Right renal pelvis (tissue), 4 donors: ENCODE measurements around the gene LRRN2. TPM values are rescaled to one million over a fixed set of nuclear protein-coding genes. Genes with fewer than 3 reads are reported as not detected.
A peak's percentile ranks its signal among the peaks of the same experiment; 100 is the strongest.

Experiments used
- DNase-seq, 4 donors: peaks; one replicate each; pipeline ENCODE4 v3.0.0-alpha.2; 2013; ENCODE audit warnings: low read depth in 4 of 4, low spot score in 3 of 4, missing footprints in 1 of 4
- polyA plus RNA-seq, 4 donors: library from polyadenylated mRNA; unstranded; fragments of 120-200 nt; gene quantifications; one replicate each; pipeline ENCODE4 v1.2.1, GENCODE V29; 2013; ENCODE audit not compliant: insufficient read length in 4 of 4

Gene LRRN2
- polyA plus RNA-seq, 4 donors = 12.1 to 15.7 (median 13.3) TPM

DNA sequence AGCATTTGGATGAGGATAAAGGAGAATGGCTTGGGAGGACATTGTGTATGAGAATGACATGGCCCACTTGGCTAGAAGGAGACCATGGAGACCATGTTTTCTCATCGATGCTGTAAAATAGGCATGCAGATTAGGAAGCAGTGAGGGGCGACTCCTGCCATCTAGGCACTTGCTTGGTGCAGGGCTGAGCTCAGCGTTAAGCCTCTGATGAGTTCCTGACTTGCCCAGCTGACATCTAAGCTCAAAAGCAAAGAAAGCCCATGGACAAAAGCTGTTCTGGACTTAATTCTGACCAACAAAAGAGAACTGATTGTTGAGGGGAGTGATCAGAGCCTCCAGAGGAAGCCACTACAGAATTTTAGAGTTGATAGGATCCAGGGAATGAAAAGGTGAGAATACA, 74.5 kb downstream of the LRRN2 start:
- no peak for DNase-seq

DNA sequence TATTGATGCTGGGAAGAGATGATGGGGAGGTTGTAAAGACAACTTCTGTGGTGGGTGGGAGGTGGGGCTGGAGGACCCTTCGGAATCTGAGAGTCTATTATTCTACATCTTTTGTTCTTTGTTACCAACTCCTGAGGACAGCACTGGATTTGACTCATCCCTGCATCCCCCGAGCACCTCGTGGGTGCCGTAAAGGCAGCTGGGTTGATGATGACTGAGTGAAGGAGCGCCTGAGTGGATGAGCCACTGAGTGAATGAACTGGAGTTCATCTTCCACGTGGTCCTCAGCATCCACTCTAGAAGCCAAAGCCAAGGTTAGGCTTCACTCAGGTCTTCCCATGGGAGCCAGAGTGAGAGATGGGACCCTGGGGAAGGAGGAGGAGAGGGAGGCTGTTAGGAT, 77.6 kb downstream of the LRRN2 start:
- no peak for DNase-seq

DNA sequence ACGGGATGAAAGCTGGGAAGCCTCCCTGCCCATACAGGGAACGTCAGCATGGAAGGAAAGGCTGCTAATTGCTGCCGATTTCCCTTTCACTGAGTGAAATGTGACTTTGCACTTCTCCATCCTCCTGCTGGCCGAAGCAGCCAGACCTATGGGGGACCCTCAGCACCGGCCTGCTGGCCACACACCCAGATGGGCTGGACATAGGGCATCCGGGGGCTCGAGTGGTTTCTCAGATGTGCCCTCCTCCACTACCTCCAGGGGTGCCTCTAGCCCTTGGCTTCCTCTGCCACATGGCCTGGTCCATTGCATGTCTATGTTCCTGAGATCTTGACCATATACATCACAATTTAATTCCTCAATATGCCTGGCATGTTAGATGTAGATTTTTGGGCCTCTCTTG, 79.7 kb downstream of the LRRN2 start:
- DNase-seq = no peak

DNA sequence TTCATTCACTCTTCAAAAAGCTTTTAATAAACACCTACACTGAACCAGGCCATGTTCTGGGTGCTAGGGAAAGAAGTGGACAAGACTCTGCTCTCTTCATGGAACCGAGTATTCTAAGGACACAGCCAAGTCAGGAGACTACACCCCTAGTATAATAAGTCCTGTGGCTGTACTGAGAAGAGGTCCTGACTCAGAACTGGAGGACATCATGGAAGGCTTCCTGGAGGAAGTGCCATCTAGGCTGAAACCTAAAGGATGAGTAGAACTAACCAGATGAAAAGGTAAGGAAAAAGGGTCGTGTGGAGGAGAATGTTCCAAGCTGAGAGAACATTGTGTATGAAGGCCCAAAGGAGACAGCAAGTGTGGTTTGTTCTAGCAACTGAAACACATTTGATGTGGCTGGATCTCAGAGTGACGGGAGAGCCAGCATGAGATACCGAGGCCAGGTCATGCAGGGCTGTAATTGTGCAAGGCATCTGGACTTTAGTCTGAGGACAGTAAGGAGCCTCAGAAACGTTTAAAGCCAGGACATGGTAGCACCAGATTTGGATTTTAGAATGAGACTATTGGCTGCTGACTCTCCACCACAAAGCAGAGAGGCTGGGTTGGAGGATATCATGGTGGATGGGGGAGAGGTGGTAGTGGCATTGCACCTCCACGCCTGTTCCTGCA, 82.5 kb downstream of the LRRN2 start:
- DNase-seq = no peak

DNA sequence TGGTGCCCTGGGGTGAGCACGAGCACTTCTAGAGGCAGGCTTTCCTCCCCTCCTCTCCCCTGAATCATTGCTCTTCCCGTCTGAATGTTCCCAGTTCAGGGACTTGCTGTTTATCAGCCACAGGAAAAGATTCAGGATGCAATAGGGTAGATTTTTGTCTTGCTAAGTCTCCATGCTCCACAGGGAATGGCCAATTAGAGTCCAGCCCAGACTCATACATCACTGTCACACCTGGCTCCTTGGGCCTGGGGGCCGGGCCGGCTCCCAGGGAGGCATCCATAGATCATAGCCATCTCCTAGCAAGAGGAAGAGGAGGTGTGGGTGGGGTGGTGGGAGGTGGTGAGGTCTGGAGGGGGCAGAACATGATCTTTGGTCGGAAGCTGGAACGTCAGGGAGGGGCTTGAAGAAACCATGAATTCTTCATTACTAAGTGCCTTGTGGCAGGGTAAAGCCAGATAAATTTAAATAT, 83.4 kb downstream of the LRRN2 start:
- DNase-seq = peak in 1 of 4 donors; percentile 12

DNA sequence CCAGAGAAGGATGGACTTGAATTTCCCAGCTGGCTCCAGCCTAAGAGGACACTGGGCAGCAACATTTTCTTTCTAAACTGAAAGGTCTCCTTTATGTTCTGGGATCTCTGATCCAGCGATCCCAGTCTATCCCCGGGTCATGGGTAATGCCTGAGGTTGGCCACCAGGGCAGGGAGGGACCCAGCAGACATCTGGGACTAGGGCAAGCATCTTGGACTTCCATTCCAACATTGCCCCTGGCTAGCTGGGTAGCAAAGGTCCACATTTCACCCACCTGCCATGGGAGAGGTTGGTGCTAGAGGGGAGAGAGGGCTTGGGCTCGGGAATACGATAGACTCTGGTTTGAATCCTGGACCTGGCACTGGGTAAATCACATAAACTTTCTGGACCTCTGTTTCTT, 84.6 kb downstream of the LRRN2 start:
- DNase-seq = no peak

DNA sequence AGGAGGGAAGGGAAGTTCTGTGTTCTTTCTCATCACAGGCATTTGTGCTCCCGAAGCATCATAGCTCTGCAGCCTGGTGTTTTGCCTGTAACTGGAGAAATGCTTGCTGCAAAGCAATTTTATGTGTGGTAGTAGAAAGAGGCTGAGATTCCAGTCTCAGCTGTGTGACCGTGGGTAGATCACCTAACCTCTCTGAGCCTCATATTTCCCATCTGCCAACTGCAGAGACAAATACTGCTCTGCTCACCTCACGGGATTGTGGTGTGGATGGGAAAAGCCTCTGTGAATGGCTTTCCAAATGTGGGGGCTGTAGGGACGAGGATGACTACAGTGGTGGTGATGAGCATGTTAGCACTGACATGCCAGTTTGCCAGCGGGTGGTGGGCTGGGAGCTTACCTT, 85.3 kb downstream of the LRRN2 start:
- no peak for DNase-seq

DNA sequence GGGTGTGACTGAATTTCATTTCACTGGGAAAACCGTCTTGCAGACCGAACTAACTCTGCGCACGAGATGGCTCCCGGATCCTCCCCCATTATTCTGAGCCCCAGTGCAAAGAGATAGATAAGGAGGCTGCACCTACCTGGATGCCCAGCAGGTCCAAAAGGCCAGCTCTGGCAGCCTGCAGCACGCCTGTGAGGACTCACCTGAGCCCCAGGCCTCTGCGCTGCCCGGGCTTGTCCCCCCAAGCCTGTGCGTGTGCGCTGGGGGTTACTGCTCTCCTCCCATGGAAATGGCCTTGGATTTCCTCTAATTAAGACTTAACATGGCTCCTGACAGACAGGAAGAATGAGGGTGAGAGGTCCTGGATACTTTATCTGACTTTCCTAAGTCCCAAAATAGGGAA, 85.9 kb downstream of the LRRN2 start:
- DNase-seq = no peak

DNA sequence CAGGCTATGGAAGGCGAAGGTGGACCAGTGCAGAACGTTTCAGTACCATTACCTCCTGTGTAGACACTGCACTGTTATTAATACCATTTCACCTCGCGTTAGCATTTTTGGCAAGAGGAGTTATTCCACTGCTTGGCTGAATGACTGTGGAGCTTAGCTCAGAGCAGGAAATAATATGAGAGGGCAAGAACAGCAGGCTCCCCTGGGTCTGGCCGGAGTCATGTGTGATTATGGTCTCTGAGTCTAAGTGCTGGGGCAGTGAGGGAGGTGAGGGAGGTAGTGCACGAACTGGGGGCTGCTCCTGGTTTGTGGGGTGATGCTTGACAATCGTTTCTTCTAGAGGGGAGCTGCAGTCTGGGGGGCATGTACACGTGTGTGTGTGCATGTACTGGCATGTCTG, 86.4 kb downstream of the LRRN2 start:
- DNase-seq = no peak

DNA sequence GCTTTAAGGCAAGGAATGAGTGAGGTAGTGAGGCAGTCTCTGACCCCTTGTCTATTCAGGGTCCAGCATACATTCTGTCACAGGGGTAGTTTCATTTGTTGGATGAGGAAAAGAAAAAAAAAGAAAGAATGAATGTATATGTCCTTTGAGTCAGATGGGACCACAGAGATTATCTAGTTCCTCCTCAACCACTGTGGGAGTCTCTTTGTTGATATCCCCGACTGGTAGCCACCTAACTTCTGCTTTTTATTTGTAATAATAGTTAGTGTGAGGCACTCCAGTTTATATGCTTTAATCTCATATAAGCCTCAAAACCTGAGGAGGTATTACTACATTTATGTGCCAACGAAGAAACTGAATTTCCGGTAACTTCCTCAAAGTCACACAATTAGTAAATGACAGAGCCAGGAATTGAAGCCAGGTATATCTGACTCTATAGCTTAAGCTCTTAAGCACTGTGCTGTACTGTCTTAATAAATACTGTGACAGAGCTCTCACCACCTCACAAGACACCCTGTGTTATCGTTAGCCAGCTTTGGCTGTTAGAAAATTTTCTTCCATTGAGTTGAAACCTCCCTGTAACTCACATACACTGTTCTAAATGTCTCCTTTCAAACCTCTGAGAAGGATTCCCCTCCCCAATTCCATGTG, 87.1 kb downstream of the LRRN2 start:
- no peak for DNase-seq

DNA sequence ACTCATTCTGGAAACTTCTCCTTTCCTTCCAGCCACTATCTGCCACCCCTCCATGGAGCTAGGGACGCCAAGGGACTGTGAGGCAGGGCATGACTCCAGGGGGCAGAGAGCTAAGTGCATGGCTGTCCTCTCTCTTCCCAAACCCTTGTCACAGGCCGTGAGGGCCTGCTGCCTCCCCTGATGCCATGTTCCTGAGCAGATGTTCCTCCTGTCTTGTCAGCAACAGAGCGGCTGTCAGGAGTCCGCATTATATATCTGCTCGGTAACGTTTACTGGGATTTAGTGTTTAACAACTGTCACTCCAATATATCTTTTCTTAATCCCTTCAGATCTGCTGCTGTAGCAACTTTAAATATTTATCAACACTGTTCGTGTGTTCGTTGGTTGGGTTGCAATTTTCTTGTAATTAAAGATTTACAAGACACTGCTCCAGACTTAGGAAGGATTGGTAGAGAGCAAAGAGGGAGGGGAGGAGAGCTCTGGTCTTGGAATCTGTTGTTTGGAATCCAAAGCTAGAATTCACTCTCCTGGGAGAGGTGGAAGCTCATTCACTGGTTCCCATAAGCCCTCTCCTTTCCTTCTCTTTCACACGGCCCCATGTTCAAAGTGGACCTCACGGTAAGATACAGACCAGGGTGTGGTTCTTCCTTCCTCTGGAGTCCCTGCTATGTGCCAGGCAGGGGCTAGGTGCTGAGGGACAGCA, 93.1 kb downstream of the LRRN2 start:
- no peak for DNase-seq

DNA sequence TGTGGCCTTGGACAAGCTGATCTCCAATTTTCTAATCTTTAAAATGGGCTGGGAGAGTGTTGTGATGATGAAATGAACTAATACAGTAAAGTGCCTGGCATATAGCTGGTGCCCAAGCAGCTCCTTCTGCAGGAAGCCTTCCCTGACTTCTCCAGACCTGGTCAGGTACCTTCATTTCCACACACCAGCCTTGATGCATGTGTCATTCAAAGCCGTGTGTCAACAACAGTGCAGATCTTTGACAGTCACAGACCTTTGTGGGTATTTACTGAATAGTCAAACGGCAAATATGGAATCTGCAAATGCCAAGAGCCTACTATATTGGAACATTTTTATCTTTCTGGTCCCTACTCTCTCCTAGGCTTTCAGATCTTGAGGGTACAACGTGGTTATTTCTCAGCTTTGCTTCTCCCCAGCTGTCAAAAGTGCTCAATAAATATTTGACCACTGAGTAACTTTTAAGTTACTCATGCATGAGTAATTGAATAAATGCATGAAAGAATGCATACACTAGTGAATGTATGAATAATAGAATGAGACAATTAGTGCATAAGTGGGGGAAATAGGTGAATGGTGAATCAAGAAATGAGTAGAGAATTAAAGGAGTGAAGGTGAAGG, 94.0 kb downstream of the LRRN2 start:
- DNase-seq = no peak

DNA sequence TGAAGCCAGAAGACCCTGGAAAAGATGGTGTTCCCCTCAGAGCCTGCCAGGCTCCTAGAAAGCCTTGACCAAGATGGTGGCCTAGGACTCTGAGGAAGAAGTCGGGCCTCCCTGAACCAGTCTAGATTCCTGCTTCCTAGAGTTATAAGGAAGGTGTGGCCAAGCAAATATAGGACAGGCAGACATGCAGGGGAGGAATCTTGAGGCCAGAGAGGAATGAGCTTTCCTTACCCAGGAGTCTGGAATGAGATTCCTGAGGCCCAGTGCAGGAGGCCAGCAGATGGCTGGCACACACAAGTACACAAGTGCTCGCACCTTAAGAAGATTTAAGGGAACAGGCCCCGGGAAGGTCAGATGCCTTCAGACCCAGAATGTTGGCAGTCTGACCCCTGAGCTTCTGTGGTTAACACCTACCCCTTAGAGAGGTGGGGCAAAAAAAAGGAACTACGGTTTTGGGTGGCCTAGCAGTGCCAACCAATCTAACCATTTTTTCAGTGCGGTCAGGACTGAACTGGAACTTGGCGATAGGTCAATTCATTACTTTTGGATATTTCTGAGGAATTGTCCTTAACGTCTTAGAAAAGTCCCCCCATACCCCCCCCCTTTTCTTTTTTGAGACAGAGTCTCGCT, 96.0 kb downstream of the LRRN2 start:
- DNase-seq = no peak

DNA sequence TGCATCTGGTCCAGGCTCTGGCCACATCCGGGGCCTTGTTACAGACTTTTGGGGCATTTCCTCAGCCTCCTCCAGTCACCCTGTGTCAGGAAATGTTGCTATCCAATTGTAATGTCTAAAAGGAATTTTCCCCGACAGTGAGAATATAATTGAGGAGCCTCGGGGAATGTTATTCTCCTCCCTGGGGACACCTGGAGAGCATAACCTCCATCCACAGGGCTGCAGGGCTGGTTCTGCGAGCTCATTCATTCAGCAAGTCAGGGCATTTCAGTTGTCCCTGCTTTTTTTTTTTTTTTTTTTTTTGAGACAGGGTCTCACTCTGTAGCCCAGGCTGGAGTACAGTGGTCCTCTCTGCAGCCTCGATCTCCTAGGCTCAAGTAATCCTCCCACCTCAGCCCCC, 96.7 kb downstream of the LRRN2 start:
- no peak for DNase-seq

DNA sequence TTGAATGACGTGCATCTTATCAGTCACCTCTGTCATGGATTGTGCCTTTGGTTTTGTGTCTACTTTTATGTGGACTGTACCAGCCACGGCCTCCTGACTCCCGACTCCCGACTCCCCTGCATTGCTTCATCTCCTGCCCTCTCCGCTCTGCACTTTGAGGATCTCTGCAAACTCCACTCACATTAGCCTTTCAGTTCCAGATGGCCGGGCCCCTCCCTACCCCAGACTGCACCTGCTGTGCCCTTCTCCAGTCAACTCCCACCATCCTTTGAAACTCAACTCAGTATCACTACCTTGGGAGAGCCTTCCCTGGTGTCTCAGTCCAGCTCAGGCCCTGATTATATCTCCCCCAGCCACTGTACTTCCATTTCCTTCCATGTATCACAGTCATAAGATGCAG, 97.9 kb downstream of the LRRN2 start:
- DNase-seq = no peak

DNA sequence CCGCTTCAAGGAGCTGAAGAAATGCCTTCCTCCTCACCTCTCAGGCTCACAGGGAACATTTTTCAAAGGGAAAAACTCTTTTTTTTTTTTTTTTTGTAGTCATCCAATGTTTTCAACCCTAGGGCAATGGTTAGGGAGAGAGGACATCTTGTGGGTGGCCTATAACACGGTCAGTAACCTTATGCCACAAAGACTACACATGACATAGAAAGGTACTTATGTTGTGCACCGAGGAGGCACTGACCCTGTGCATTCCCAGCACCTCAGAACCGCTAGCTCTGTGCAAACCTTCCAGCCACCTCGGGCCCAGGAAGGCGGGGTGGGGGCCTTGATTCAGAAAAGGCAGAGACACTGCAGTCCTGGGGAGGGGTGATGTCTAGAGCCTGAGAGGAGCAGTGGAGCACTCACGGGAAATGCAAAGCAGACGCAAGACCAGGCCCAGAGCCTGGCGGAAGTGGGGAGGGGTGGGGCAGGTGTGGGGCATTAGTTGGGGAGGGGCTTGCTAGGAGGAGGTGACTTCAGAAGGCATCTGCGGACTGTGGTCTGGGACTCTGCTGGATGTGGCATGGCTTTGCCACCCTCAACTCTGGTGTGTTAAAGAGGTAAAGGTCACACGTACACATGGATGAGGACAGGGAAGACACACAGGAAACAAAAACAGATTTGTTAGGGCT, 100.7 kb downstream of the LRRN2 start:
- DNase-seq = no peak

DNA sequence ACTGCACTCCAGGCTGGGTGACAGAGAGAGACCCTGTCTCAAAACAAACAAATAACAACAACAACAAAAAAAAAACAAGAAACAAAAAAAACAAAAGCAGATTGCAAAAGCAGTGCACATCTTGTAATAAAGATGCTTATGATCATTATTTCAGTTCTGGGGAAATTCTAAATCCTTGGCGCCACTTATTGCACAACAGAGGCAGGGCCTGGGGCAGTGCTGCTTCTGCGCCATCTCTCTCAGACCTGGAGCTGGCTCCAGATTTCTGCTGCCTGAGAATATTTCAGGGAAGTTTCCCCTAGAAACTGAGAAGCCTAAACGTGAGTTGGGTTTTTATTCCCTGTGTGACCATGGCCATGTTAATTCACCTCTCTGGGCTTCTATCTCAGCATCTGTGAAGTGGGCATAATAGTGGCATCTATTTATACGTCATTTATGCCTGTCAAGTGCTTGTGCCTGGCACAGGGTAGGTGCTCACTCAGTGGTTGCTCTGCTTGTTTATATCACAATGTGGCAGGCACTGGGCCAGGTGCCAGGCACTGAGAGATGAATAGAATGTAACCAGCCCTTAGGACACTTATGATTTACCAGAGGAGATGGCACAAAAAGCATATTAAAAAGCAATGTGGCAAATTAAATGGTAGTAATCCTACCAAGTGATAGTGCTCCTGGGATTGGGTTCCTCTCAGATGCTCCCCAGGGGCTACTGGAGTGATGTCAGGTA, 101.5 kb downstream of the LRRN2 start:
- DNase-seq = no peak

DNA sequence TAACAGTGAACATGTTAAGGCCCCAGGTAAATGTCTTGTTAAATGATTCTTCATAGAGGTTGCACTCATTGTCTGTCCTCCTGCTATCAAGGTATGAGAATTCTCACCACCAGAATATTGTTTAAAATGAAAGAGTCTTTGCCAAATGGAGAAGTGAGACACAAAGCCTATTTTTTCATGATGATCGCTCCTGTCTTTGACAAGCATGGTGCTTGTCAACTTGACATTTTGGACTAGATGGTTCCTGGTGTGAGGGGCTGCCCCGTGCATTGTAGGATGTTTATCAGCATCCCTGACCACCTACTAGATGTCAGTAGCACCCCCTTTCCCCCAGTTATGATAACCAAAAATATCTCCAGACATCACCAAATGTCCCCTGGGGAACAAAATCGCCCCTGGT, 103.8 kb downstream of the LRRN2 start:
- DNase-seq = no peak

DNA sequence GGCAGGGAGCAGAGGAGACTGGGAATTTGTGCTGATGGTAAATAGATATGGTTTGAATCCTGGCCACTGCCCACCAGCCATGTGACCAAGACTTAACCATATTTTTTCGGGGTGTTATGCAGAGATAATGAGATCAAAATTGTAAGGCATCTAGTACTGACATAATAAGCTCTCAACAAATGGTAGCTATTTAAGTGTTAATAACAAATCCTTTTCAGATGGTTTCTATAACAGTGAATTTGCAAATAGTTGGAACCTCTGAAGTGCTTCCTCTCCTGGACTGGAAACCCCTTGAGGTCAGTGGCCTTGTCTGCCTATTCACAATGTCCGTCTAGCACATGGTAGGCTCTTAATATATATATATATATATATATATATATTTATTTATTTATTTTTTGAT, 104.7 kb downstream of the LRRN2 start:
- no peak for DNase-seq

DNA sequence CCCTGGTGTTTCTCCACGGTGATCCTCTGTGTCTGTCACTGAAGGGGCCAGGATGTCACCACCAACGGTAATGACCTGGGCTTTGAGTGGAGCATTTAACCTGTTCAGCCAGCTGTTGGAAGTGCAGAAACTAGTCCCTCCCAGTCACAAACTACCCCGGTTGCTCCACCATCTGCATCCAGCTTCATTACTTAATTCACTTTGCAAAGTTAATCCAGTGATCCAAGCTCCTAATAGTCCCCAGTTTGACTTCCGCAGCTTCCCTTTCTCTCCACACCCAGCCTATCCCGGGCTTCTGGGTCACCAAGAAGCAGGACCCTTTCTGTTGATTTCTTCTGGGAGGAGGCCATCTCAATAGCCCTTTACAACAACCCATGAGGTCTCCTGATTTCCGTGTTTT, 105.9 kb downstream of the LRRN2 start:
- no peak for DNase-seq
